ENCODE measurements around the gene KHDC4. TPM values are rescaled to one million over a fixed set of nuclear protein-coding genes. Genes with fewer than 3 reads are reported as not detected.
A peak's percentile ranks its signal among the peaks of the same experiment; 100 is the strongest.

KHDC4 gene
- total and polyA plus RNA-seq, 10 of the 15 experiments (the other 5 are each of a cell fraction or from before 2014, with no cell fraction given): 11.7 to 109 (median 41.9) TPM

DNA sequence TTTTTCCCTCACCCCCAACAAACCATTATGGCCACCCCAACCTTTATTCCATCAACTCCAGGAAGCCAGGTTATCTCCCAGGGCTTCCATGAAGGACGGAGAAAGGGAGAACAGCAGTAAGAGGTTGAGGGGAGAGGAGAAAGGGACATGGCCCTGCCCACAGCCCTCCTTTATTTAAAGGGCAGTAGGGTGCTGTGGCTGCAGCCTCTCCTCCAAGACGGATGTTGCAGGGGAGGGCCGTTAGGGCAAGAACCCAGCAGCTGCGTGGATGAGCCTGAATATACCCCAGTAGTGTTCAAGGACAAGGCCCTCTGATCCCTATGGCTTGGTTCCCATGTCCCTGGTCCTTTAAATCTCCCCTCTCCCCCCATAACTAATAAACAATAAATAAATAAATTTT is 13.1 kb upstream of the KHDC4 start:
- Histone ChIP-seq H2AFZ (ENCODE audit: control insufficient read depth, low read depth, low read length) (no peak overlapping the region), H3K4me2 (ENCODE audit: control insufficient read depth, insufficient read depth) (0 out of 2 replicates have a peak overlapping the region, but pooled peaks have one; percentile 26), H3K9me3 (replicated peaks; ENCODE audit: control insufficient read depth, insufficient read depth, low read length) (no peaks in the 10 kb centered on the region), H3K4me1 (ENCODE audit: control insufficient read depth, insufficient read depth, low read length) (peaks cover 44% of the 10 kb centered on the region), H3K79me2 (ENCODE audit: control insufficient read depth, insufficient read depth, low read length) (no peaks in the 10 kb centered on the region), H3K9ac (ENCODE audit: control insufficient read depth, insufficient read depth, low read length) (no peak overlapping the region; the same call in 1 of the 2 replicates), H3K4me3 (peak overlapping the region; percentile 12), H3K36me3 (ENCODE audit: control insufficient read depth in 2 of 2, insufficient read depth in 2 of 2, low read length in 1 of 2) (peaks cover 32% of the 10 kb centered on the region in 2 experiments; a peak in 3 of 4 replicates), H4K20me1 (ENCODE audit: control insufficient read depth, insufficient read depth) (no peaks in the 10 kb centered on the region), H3K27me3 (replicated peaks in 1 of 2; ENCODE audit: control insufficient read depth in 2 of 2, insufficient read depth in 2 of 2, low read length in 1 of 2) (no peaks in the 10 kb centered on the region), H3K27ac (ENCODE audit: control insufficient read depth, insufficient read depth) (peak overlapping the region; percentile 79)
- ChIA-PET SMC1A (ENCODE audit: uncharacterized antibody, unreplicated experiment) (interaction anchor here (1.2 to 2.9 kb wide), 7 partner anchors 9 to 42 kb away, joined by 4 to 12 read pairs (median 8); partner anchors contain the start of gene ARHGEF2), RAD21 (ENCODE audit: unreplicated experiment) (interaction anchor here (0.8 to 2.9 kb wide), 5 partner anchors 9 to 30 kb away, joined by 3 to 18 read pairs (median 4); partner anchors contain the start of gene ARHGEF2), CTCF (interaction anchor here (1.7 to 2.4 kb wide), 2 partner anchors 9 to 29 kb away, joined by 7 to 12 read pairs; no protein-coding TSS in a partner anchor), POLR2A (interaction anchor here (0.6 to 1.7 kb wide), 5 partner anchors 10 to 567 kb away, joined by 3 to 7 read pairs (median 3); no protein-coding TSS in a partner anchor)
- no TSS peak for BruUV-seq (replicated peaks)
- 87% methylated on average over 2 of the region's 4 CpGs for WGBS (ENCODE audit: insufficient coverage, insufficient replicate concordance, low lambda C conversion rate, missing lambda C conversion rate)
- no peak for ATAC-seq
- intact Hi-C loops (cut with micrococcal nuclease; ENCODE audit: unreplicated experiment) (loop anchor here (2.0 kb wide), 1 partner anchor 30 kb away; no protein-coding TSS in a partner anchor), in situ Hi-C loops (cut with MboI) (no loop called here)
- TF ChIP-seq TBL1XR1 (IDR thresholded peaks at IDR 0.05; ENCODE audit: low read depth, low read length): no peak
- no peak for TF ChIP-seq NFIC (IDR thresholded peaks at IDR 0.05; ENCODE audit: low read depth, low read length)
- TF ChIP-seq, protein P1, sequence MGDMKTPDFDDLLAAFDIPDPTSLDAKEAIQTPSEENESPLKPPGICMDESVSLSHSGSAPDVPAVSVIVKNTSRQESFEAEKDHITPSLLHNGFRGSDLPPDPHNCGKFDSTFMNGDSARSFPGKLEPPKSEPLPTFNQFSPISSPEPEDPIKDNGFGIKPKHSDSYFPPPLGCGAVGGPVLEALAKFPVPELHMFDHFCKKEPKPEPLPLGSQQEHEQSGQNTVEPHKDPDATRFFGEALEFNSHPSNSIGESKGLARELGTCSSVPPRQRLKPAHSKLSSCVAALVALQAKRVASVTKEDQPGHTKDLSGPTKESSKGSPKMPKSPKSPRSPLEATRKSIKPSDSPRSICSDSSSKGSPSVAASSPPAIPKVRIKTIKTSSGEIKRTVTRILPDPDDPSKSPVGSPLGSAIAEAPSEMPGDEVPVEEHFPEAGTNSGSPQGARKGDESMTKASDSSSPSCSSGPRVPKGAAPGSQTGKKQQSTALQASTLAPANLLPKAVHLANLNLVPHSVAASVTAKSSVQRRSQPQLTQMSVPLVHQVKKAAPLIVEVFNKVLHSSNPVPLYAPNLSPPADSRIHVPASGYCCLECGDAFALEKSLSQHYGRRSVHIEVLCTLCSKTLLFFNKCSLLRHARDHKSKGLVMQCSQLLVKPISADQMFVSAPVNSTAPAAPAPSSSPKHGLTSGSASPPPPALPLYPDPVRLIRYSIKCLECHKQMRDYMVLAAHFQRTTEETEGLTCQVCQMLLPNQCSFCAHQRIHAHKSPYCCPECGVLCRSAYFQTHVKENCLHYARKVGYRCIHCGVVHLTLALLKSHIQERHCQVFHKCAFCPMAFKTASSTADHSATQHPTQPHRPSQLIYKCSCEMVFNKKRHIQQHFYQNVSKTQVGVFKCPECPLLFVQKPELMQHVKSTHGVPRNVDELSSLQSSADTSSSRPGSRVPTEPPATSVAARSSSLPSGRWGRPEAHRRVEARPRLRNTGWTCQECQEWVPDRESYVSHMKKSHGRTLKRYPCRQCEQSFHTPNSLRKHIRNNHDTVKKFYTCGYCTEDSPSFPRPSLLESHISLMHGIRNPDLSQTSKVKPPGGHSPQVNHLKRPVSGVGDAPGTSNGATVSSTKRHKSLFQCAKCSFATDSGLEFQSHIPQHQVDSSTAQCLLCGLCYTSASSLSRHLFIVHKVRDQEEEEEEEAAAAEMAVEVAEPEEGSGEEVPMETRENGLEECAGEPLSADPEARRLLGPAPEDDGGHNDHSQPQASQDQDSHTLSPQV (IDR thresholded peaks at IDR 0.05): no peak
- TF ChIP-seq, protein P2, sequence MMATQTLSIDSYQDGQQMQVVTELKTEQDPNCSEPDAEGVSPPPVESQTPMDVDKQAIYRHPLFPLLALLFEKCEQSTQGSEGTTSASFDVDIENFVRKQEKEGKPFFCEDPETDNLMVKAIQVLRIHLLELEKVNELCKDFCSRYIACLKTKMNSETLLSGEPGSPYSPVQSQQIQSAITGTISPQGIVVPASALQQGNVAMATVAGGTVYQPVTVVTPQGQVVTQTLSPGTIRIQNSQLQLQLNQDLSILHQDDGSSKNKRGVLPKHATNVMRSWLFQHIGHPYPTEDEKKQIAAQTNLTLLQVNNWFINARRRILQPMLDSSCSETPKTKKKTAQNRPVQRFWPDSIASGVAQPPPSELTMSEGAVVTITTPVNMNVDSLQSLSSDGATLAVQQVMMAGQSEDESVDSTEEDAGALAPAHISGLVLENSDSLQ (IDR thresholded peaks at IDR 0.05): no peak
- no peak for TF ChIP-seq POLR2A (IDR thresholded peaks at IDR 0.05; ENCODE audit: low read depth, low read length)
- TF ChIP-seq CBX5 (IDR thresholded peaks at IDR 0.05; ENCODE audit: low read depth): no peak
- TF ChIP-seq TCF7 (IDR thresholded peaks at IDR 0.05; ENCODE audit: borderline replicate concordance): no peak
- no peak for TF ChIP-seq ZNF622 (IDR thresholded peaks at IDR 0.05)
- no peak for TF ChIP-seq MEF2B (IDR thresholded peaks at IDR 0.05; ENCODE audit: partially characterized antibody, poor library complexity, severe bottlenecking)
- TF ChIP-seq BHLHE40 (IDR thresholded peaks at IDR 0.05; ENCODE audit: borderline replicate concordance in 1 of 2, low read depth in 2 of 2, low read length in 1 of 2): no peak
- TF ChIP-seq ZNF207 (IDR thresholded peaks at IDR 0.05; ENCODE audit: borderline replicate concordance): no peak
- TF ChIP-seq EGR1 (IDR thresholded peaks at IDR 0.05; ENCODE audit: borderline replicate concordance in 1 of 2, low read depth in 2 of 2, low read length in 2 of 2): no peak
- no peak for FAIRE-seq
- no peak for DNase-seq (ENCODE audit: low read depth, low spot score)
